ENCODE measurements around the gene EAF1.
"Not testable (repeated sequence)": the region's sequence is repeated elsewhere in the genome, so short reads cannot be mapped to it uniquely, and the experiment has no call there.

Gene EAF1

GRCh38 chr3:15385901-15386653 lies 41.3 kb upstream of the EAF1 start:
- peak overlapping the region; percentile 59 for H3K27ac ChIP-seq
- no peak for TF ChIP-seq CTCF (conservative IDR thresholded peaks at IDR 0.05)

- H3K27ac ChIP-seq, result peak overlapping the region; percentile 59
Observed at GRCh38 chr3:15386654-15386955, 40.8 kb upstream of the EAF1 start.

GRCh38 chr3:15387171-15387581 lies 40.2 kb upstream of the EAF1 start:
- no peak for TF ChIP-seq CTCF (conservative IDR thresholded peaks at IDR 0.05)
- peak overlapping the region; percentile 59 for H3K27ac ChIP-seq

- H3K27ac ChIP-seq, result peak overlapping the region; percentile 59
- no peak for TF ChIP-seq CTCF (conservative IDR thresholded peaks at IDR 0.05)
Observed at GRCh38 chr3:15387735-15388134, 39.7 kb upstream of the EAF1 start.

- H3K27ac ChIP-seq, result peak overlapping the region; percentile 59; the same call in 1 of the 2 replicates
Observed at GRCh38 chr3:15388335-15388734, 39.1 kb upstream of the EAF1 start.

GRCh38 chr3:15390460-15390859 lies 36.9 kb upstream of the EAF1 start:
- TF ChIP-seq CTCF (conservative IDR thresholded peaks at IDR 0.05), result no peak
- no peak overlapping the region for H3K27ac ChIP-seq

- no peak for TF ChIP-seq CTCF (conservative IDR thresholded peaks at IDR 0.05)
- H3K27ac ChIP-seq, result no peak overlapping the region
Observed at GRCh38 chr3:15391007-15391406, 36.4 kb upstream of the EAF1 start.

- not testable (repeated sequence) for H3K27ac ChIP-seq
Observed at GRCh38 chr3:15393252-15393651, 34.1 kb upstream of the EAF1 start.

- TF ChIP-seq CTCF (conservative IDR thresholded peaks at IDR 0.05), result peak; percentile 47
- not testable (repeated sequence) for H3K27ac ChIP-seq
Observed at GRCh38 chr3:15398731-15399133, 28.7 kb upstream of the EAF1 start.
